HEK293T (cell line): ENCODE results near the gene CNNM2.

Experiments used
- CTCF ChIA-PET: fragments of 350-600 bp; formaldehyde crosslinking; extraction: SDS; loops from one replicate; lab custom pipeline; 2021; ENCODE audit warnings: antibody characterized with exemption, inconsistent platforms; lab: Yijun Ruan, JAX
- POLR2A ChIA-PET: fragments of 350-600 bp; formaldehyde crosslinking; extraction: SDS; loops from one replicate; lab custom pipeline; 2020; ENCODE audit warnings: antibody characterized with exemption, inconsistent platforms; lab: Yijun Ruan, JAX
- DNase-seq: peaks from one replicate; pipeline ENCODE4 v3.0.0; 2012; ENCODE audit warnings: mixed read lengths; ENCODE audit errors: extremely low spot score
- ARNT ChIP-seq: fragments of 450-650 bp; IDR thresholded peaks from 2 replicates; pipeline ENCODE4 v1.6.1; 2017; ENCODE audit warnings: mild to moderate bottlenecking
- BHLHE40 ChIP-seq: fragments of 450-650 bp; IDR thresholded peaks from 2 replicates; pipeline ENCODE4 v1.6.1; 2016; ENCODE audit warnings: mild to moderate bottlenecking, moderate library complexity, borderline replicate concordance
- CTBP1 ChIP-seq: fragments of 450-650 bp; IDR thresholded peaks from 2 replicates; pipeline ENCODE4 v1.6.1; 2016; ENCODE audit warnings: borderline replicate concordance
- ELF4 ChIP-seq: fragments of 450-650 bp; IDR thresholded peaks from 2 replicates; pipeline ENCODE4 v1.6.1; 2017; ENCODE audit warnings: antibody characterized with exemption
- FOXA1 ChIP-seq: fragments of 450-650 bp; IDR thresholded peaks from 2 replicates; pipeline ENCODE4 v1.6.1; 2016; ENCODE audit warnings: mild to moderate bottlenecking
- FOXK2 ChIP-seq: fragments of 450-650 bp; IDR thresholded peaks from 2 replicates; pipeline ENCODE4 v1.6.1; 2016; ENCODE audit warnings: mild to moderate bottlenecking
- FOXM1 ChIP-seq: fragments of 450-650 bp; IDR thresholded peaks from 2 replicates; pipeline ENCODE4 v1.6.1; 2017; ENCODE audit warnings: mild to moderate bottlenecking, borderline replicate concordance
- HDGF ChIP-seq: fragments of 450-650 bp; IDR thresholded peaks from 2 replicates; pipeline ENCODE4 v1.6.1; 2017; ENCODE audit warnings: antibody characterized with exemption, borderline replicate concordance
- L3MBTL2 ChIP-seq: fragments of 450-650 bp; conservative IDR thresholded peaks from 2 replicates; pipeline ENCODE4 v1.6.1; 2016; ENCODE audit warnings: mild to moderate bottlenecking
- LEF1 ChIP-seq: fragments of 450-650 bp; IDR thresholded peaks from 2 replicates; pipeline ENCODE4 v1.6.1; 2017; ENCODE audit warnings: mild to moderate bottlenecking, borderline replicate concordance
- NFRKB ChIP-seq: fragments of 450-650 bp; IDR thresholded peaks from 2 replicates; pipeline ENCODE4 v1.6.1; 2016; ENCODE audit warnings: mild to moderate bottlenecking, moderate library complexity
- SP1 ChIP-seq: fragments of 450-650 bp; IDR thresholded peaks from 2 replicates; pipeline ENCODE4 v1.6.1; 2017
- SUZ12 ChIP-seq: fragments of 450-650 bp; IDR thresholded peaks from 2 replicates; pipeline ENCODE4 v1.6.1; 2016; ENCODE audit warnings: mild to moderate bottlenecking
- TARDBP ChIP-seq: fragments of 450-650 bp; IDR thresholded peaks from 2 replicates; pipeline ENCODE4 v1.6.1; 2016
- ZNF384 ChIP-seq: fragments of 450-650 bp; IDR thresholded peaks from 2 replicates; pipeline ENCODE4 v1.6.1; 2016
- TF ChIP-seq, protein P1 (sequence below): fragments of 450-650 bp; IDR thresholded peaks from 2 replicates; pipeline ENCODE4 v1.6.1; 2016

The CNNM2 gene

DNA sequence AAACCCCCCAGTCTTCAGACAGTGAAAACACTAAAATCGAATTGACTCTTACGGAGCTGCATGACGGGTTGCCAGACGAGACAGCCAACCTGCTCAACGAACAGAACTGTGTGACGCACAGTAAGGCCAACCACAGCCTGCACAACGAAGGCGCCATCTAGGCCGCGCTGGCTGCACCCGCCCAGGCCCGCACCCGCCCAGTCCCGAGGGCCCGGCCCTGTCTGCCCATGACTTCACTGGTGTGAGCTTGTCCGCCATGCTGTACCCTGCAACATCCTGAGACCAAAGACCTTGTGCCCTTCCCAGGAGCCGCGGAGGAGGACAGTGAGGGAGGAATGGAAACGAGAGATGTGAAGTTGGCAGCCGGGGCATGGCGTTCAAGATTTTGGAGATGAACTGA is 158.9 kb downstream of the CNNM2 start:
- POLR2A ChIA-PET, result no interaction called here
- CTCF ChIA-PET, result no interaction called here

DNA sequence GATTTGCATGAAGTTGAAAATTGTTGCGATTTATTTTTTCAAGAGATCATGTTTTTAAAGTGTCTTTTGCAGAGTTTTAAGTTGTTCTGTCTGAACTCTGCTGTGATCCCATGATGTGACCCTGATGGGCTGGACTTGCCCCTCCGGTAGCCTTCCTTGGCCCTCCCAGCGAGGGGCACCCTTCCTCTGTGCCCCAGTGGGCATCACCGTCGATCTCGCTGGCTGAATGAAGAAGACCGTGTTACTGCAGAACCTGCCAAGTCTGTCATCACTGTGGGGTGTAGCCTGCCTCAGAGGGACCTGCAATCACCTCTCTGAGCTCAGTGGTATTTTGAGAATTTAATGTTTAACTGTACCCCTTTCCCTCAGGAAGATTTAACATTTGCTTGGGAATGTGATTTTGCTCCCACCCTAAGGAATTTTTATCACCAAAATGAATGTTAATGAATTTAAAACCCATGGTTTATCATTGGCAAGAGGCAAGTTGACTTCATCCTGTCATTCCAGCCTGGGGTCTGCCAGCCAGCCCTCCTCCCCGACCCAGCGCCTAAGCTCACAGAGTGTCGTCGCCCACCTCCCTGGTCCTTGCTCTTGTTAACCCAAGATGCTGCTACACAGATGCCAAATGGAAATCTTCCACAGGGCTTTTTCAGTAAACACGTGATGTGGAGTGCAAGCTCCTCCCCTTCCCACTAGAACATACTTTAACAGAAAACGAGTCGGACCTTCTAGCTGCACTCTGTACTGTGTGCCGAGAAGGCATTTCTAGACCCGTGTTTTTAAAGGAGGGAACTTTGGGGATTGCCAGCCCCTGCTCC is 159.6 kb downstream of the CNNM2 start:
- no peak for TF ChIP-seq FOXK2
- no peak for TF ChIP-seq SUZ12
- TF ChIP-seq, protein P1, sequence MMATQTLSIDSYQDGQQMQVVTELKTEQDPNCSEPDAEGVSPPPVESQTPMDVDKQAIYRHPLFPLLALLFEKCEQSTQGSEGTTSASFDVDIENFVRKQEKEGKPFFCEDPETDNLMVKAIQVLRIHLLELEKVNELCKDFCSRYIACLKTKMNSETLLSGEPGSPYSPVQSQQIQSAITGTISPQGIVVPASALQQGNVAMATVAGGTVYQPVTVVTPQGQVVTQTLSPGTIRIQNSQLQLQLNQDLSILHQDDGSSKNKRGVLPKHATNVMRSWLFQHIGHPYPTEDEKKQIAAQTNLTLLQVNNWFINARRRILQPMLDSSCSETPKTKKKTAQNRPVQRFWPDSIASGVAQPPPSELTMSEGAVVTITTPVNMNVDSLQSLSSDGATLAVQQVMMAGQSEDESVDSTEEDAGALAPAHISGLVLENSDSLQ, result no peak
- TF ChIP-seq L3MBTL2, result no peak
- TF ChIP-seq HDGF, result no peak
- no peak for TF ChIP-seq ELF4
- TF ChIP-seq ZNF384, result no peak
- TF ChIP-seq NFRKB, result no peak
- TF ChIP-seq CTBP1, result no peak
- no peak for TF ChIP-seq ARNT
- no peak for TF ChIP-seq FOXA1
- TF ChIP-seq LEF1, result no peak
- TF ChIP-seq SP1, result no peak
- no peak for TF ChIP-seq TARDBP
- TF ChIP-seq FOXM1, result no peak
- TF ChIP-seq BHLHE40, result no peak
- POLR2A ChIA-PET, result no interaction called here
- CTCF ChIA-PET, result interaction anchor here (0.6 kb wide), 1 partner anchor 167 kb away, joined by 4 read pairs; no protein-coding TSS in a partner anchor
- no peak for DNase-seq

More for the DNA sequence above, 158.9 kb downstream of the CNNM2 start:
- TF ChIP-seq SUZ12, result no peak
- no peak for TF ChIP-seq NFRKB
- TF ChIP-seq, protein P1, result no peak
- no peak for TF ChIP-seq SP1
- no peak for TF ChIP-seq TARDBP
- no peak for TF ChIP-seq FOXA1
- no peak for TF ChIP-seq ARNT
- DNase-seq, result no peak

DNA sequence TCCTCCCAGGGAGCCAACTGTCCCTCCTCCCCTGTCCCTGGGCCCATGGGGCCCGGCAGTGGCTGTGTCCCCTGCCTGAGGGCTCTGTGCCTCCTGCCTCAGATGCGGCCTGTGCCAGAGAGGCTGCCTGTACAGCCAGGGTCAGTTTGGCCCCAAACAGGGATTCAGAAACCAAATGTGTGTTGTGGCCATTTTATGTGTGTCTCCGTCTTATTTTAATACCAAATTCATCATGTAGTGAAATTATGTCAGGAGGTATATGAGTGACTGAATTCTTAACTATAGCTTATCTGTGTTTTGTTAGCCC is 160.2 kb downstream of the CNNM2 start:
- ChIA-PET CTCF (interaction anchor here (0.6 kb wide), 1 partner anchor 166 kb away, joined by 4 read pairs; no protein-coding TSS in a partner anchor), POLR2A (no interaction called here)
- no peak for DNase-seq
- TF ChIP-seq FOXK2, result no peak
- TF ChIP-seq BHLHE40, result no peak
- TF ChIP-seq ARNT, result no peak
- TF ChIP-seq L3MBTL2, result no peak
- TF ChIP-seq ZNF384, result no peak
- TF ChIP-seq FOXM1, result no peak
- TF ChIP-seq NFRKB, result no peak
- TF ChIP-seq LEF1, result no peak
- TF ChIP-seq, protein P1, result no peak
- TF ChIP-seq CTBP1, result no peak
- no peak for TF ChIP-seq FOXA1
- no peak for TF ChIP-seq TARDBP
- no peak for TF ChIP-seq ELF4
- TF ChIP-seq SP1, result no peak
- TF ChIP-seq SUZ12, result no peak

DNA sequence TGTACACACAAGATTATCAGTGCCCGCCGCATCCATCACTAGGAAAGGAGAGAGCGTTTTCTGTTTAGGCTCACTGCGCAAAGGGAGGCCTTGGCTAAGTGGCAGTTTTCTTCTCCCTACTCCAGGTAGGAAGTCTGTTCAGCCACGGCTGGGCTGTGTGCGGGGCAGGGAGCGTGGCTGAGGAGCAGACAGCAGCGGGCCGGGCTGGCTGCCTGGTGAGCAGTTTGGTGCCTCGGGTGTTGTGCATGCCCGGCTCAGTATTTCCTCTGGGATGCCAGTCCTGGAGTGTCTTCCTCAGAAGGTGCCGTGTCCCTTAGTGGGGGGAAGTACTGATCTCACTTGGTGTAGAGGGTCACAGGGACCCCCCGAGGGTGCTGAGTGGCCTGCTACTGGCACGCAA is 160.6 kb downstream of the CNNM2 start:
- ChIA-PET POLR2A (no interaction called here), CTCF (interaction anchor here (1.7 kb wide), 1 partner anchor 166 kb away, joined by 4 read pairs; no protein-coding TSS in a partner anchor)
- no peak for DNase-seq
- TF ChIP-seq SUZ12 (no peak), LEF1 (no peak), CTBP1 (no peak), L3MBTL2 (no peak), ELF4 (no peak), HDGF (no peak), FOXA1 (no peak), NFRKB (no peak), FOXM1 (no peak), ARNT (no peak), FOXK2 (no peak)
- TF ChIP-seq, protein P1, result no peak

DNA sequence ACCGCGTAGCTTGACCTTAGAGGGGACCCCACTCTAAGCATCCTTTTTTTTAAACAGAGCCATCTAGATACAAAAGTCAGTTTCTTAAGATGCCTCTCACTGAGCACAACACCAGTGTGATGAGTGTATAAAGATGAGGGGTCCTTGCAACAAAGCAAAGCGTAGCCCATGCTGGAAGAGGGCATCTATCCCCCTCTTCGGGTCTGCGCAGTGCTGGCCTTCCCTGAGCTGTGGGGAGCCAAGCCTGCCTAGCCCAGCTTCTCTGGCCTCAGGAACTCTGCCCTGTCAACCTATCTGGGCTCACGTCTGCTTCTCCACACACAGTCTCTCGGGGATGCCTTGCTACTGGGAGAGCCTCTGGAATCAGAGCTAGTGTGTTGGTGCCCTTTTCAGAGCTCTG is 161.0 kb downstream of the CNNM2 start:
- DNase-seq, result no peak
- POLR2A ChIA-PET, result interaction anchor here (0.7 kb wide), 1 partner anchor 9 kb away, joined by 3 read pairs; no protein-coding TSS in a partner anchor
- CTCF ChIA-PET, result interaction anchor here (1.7 kb wide), 1 partner anchor 165 kb away, joined by 4 read pairs; no protein-coding TSS in a partner anchor
- TF ChIP-seq ZNF384 (no peak), ELF4 (no peak), FOXK2 (no peak), L3MBTL2 (no peak), BHLHE40 (no peak), LEF1 (no peak)

DNA sequence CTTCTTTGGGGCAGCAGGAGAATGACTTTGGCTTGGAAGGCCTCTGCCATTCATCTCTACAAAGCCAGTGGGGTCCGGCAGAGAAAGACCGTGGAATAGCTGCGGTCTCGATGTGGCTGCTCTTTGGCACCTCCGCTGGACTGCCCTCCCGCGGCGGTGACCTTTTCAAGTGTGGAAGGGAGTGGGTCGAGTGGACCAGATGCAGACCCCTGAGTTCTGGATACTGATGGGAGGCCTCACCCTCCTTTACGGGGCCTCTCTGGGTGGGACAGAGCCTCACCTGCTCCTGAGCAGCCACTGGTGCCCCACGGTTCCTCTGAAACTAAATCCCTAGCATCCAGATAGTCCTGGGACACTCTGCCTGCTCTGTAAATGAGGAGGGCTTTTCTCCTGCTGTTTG is 161.9 kb downstream of the CNNM2 start:
- POLR2A ChIA-PET, result interaction anchor here (0.7 kb wide), 1 partner anchor 8 kb away, joined by 3 read pairs; no protein-coding TSS in a partner anchor
- no peak for DNase-seq
- CTCF ChIA-PET, result interaction anchor here (1.7 kb wide), 1 partner anchor 165 kb away, joined by 4 read pairs; no protein-coding TSS in a partner anchor
- no peak for TF ChIP-seq TARDBP
- TF ChIP-seq FOXM1, result no peak
- no peak for TF ChIP-seq NFRKB
- TF ChIP-seq, protein P1, result no peak
- no peak for TF ChIP-seq ZNF384
- no peak for TF ChIP-seq HDGF
- no peak for TF ChIP-seq BHLHE40
- TF ChIP-seq CTBP1, result no peak
- no peak for TF ChIP-seq LEF1
- no peak for TF ChIP-seq ARNT
- TF ChIP-seq SP1, result no peak
- TF ChIP-seq ELF4, result no peak
- no peak for TF ChIP-seq FOXK2
- no peak for TF ChIP-seq FOXA1
- no peak for TF ChIP-seq L3MBTL2
